Suprapubic skin (tissue), 3 donors: ENCODE measurements around the gene WDR37.

Source experiments
- POLR2A ChIP-seq, 2 donors: fragments of 450-650 bp; IDR thresholded peaks; one replicate each; pipeline ENCODE4 v1.6.1; 2017; ENCODE audit warnings: antibody characterized with exemption in 2 of 2, mild to moderate bottlenecking in 2 of 2, moderate library complexity in 2 of 2
- TF ChIP-seq, protein P1 (sequence below), 2 donors: fragments of 200-600 bp in 1 of 2; fragments of 450-650 bp in 1 of 2; sonication (generic) in 1 of 2; IDR thresholded peaks; one replicate each; pipeline ENCODE4 v1.5.1; 2016 to 2019; ENCODE audit warnings: antibody characterized with exemption in 2 of 2, mild to moderate bottlenecking in 1 of 2, moderate library complexity in 1 of 2

GRCh38 chr10:1126461-1126860, 70.3 kb downstream of the WDR37 start:
- TF ChIP-seq, protein P1, sequence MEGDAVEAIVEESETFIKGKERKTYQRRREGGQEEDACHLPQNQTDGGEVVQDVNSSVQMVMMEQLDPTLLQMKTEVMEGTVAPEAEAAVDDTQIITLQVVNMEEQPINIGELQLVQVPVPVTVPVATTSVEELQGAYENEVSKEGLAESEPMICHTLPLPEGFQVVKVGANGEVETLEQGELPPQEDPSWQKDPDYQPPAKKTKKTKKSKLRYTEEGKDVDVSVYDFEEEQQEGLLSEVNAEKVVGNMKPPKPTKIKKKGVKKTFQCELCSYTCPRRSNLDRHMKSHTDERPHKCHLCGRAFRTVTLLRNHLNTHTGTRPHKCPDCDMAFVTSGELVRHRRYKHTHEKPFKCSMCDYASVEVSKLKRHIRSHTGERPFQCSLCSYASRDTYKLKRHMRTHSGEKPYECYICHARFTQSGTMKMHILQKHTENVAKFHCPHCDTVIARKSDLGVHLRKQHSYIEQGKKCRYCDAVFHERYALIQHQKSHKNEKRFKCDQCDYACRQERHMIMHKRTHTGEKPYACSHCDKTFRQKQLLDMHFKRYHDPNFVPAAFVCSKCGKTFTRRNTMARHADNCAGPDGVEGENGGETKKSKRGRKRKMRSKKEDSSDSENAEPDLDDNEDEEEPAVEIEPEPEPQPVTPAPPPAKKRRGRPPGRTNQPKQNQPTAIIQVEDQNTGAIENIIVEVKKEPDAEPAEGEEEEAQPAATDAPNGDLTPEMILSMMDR (IDR thresholded peaks at IDR 0.05): no peak
- no peak for TF ChIP-seq POLR2A (IDR thresholded peaks at IDR 0.05)
